Panc1 (cell line): ENCODE results near the gene SCAMP4. TPM values are rescaled to one million over a fixed set of nuclear protein-coding genes. Genes with fewer than 3 reads are reported as not detected.
"Not testable (repeated sequence)": the region's sequence is repeated elsewhere in the genome, so short reads cannot be mapped to it uniquely, and the experiment has no call there.

Experiments
- ATAC-seq: fragments of 200-7000 bp; cut with Tn5 transposase; 2 replicates; pipeline ENCODE4 v1.9.1; 2020; ENCODE audit warnings: mild to moderate bottlenecking, moderate library complexity
- BruUV-seq: library from RNA; stranded (reverse); fragments of 400-500 nt; replicated peaks from 2 replicates; lab custom pipeline; 2021; lab: Mats Ljungman, UMichigan
- CTCF ChIA-PET: fragments of 300-600 bp; sonication (Branson Sonifier 250); formaldehyde crosslinking; loops from one replicate; lab custom pipeline; 2022; ENCODE audit warnings: antibody characterized with exemption; lab: Charles Lee
- POLR2A ChIA-PET: fragments of 300-600 bp; sonication (Branson Sonifier 250); formaldehyde crosslinking; loops from one replicate; lab custom pipeline; 2022; ENCODE audit warnings: antibody characterized with exemption; lab: Charles Lee
- DNase-seq: peaks from one replicate; pipeline ENCODE4 v3.0.0-alpha.2; 2010; ENCODE audit warnings: low read depth, low spot score
- H3K27ac ChIP-seq: 2 replicates; pipeline ENCODE4 v1.5.1; 2011; ENCODE audit warnings: mild to moderate bottlenecking, low read length, inconsistent platforms
- H3K27me3 ChIP-seq: fragments of 200-500 bp; sonication (Bioruptor generic); 2 replicates; pipeline ENCODE4 v1.6.0; 2014; ENCODE audit warnings: low read length, inconsistent platforms; ENCODE audit not compliant: control insufficient read depth, insufficient read depth
- H3K36me3 ChIP-seq: fragments of 200-500 bp; sonication (Bioruptor generic); 2 replicates; pipeline ENCODE4 v1.5.1; 2014; ENCODE audit warnings: inconsistent platforms, mild to moderate bottlenecking, low read length, moderate library complexity; ENCODE audit not compliant: control insufficient read depth, insufficient read depth
- H3K4me1 ChIP-seq: 2 replicates; pipeline ENCODE4 v1.5.1; 2011; ENCODE audit warnings: inconsistent platforms, mild to moderate bottlenecking, low read length, moderate library complexity; ENCODE audit not compliant: control insufficient read depth, insufficient read depth
- H3K4me3 ChIP-seq, 2 experiments: 2 replicates each; pipeline ENCODE4 v1.5.1; 2011 to 2012; ENCODE audit warnings: low read depth in 2 of 2, low read length in 2 of 2, mild to moderate bottlenecking in 2 of 2, inconsistent platforms in 1 of 2, moderate library complexity in 1 of 2
- H3K9me3 ChIP-seq: fragments of 200-500 bp; sonication (Bioruptor generic); 2 replicates; pipeline ENCODE4 v1.5.1; 2014; ENCODE audit warnings: low read depth, mild to moderate bottlenecking, inconsistent platforms, low read length, moderate library complexity; ENCODE audit not compliant: control insufficient read depth, insufficient read depth
- POLR2AphosphoS5 ChIP-seq: IDR thresholded peaks from 2 replicates; pipeline ENCODE4 v1.6.1; 2012; ENCODE audit warnings: mild to moderate bottlenecking, low read depth, low read length, moderate library complexity
- REST ChIP-seq, 2 experiments: IDR thresholded peaks; 2 replicates each; pipeline ENCODE4 v1.6.1; 2011 to 2012; ENCODE audit warnings: low read depth in 2 of 2, control low read depth in 1 of 2, low read length in 1 of 2, mild to moderate bottlenecking in 1 of 2, moderate library complexity in 1 of 2; ENCODE audit not compliant: insufficient read depth in 1 of 2
- SIN3A ChIP-seq: IDR thresholded peaks from 2 replicates; pipeline ENCODE4 v1.6.1; 2012; ENCODE audit warnings: low read depth, mild to moderate bottlenecking, low read length, moderate library complexity, borderline replicate concordance; ENCODE audit not compliant: insufficient read depth
- TCF7L2 ChIP-seq: IDR thresholded peaks from 2 replicates; pipeline ENCODE4 v1.6.1; 2011; ENCODE audit warnings: mild to moderate bottlenecking, low read depth, low read length, inconsistent platforms
- in situ Hi-C: cut with HindIII; loops from 2 replicates; pipeline ENCODE4 v1.10.0; 2016; ENCODE audit warnings: low sequenced_read_pairs, low pct_unique_long_range_greater_than_20kb
- intact Hi-C: fragments of 100-400 bp; cut with micrococcal nuclease; formaldehyde crosslinking; loops from one replicate; pipeline ENCODE4 v1.10.0; 2022; ENCODE audit not compliant: unreplicated experiment
- total RNA-seq: library from RNA; stranded (reverse); gene quantifications from one replicate; pipeline ENCODE4 v1.2.1, GENCODE V29; 2021; ENCODE audit not compliant: unreplicated experiment
- TF ChIP-seq, protein P1 (sequence below): fragments of 450-650 bp; IDR thresholded peaks from 2 replicates; pipeline ENCODE4 v1.5.1; 2017; ENCODE audit warnings: mild to moderate bottlenecking

SCAMP4 gene
- total RNA-seq, 1 experiment from 2014 or later: 98.4 TPM

GRCh38 chr19:1874554-1875185, 30.5 kb upstream of the SCAMP4 start:
- POLR2A ChIA-PET: interaction anchor here (0.9 kb wide), 1 partner anchor 212 kb away, joined by 9 read pairs; no protein-coding TSS in a partner anchor
- ATAC-seq (no peak), DNase-seq (no peak)
- intact Hi-C loops: no loop called here
- no TSS peak for BruUV-seq
- CTCF ChIA-PET: interaction anchor here (0.6 kb wide), 1 partner anchor 23 kb away, joined by 8 read pairs; no protein-coding TSS in a partner anchor
- Histone ChIP-seq H3K4me3 (peak overlapping the region; percentile 67 to 80), H3K4me1 (peaks cover 20% of the 10 kb centered on the region), H3K27ac (peak overlapping the region; percentile 83), H3K9me3 (no peaks in the 10 kb centered on the region), H3K27me3 (no peaks in the 10 kb centered on the region), H3K36me3 (no peaks in the 10 kb centered on the region; the same call in 1 of the 2 replicates)
- in situ Hi-C loops: no loop called here
- TF ChIP-seq REST (IDR thresholded peaks at IDR 0.05; ENCODE audit: insufficient read depth in 1 of 2, low read depth in 2 of 2, low read length in 1 of 2): no peak
- TF ChIP-seq POLR2AphosphoS5: no peak
- no peak for TF ChIP-seq SIN3A
- TF ChIP-seq TCF7L2: no peak
- TF ChIP-seq, protein P1, sequence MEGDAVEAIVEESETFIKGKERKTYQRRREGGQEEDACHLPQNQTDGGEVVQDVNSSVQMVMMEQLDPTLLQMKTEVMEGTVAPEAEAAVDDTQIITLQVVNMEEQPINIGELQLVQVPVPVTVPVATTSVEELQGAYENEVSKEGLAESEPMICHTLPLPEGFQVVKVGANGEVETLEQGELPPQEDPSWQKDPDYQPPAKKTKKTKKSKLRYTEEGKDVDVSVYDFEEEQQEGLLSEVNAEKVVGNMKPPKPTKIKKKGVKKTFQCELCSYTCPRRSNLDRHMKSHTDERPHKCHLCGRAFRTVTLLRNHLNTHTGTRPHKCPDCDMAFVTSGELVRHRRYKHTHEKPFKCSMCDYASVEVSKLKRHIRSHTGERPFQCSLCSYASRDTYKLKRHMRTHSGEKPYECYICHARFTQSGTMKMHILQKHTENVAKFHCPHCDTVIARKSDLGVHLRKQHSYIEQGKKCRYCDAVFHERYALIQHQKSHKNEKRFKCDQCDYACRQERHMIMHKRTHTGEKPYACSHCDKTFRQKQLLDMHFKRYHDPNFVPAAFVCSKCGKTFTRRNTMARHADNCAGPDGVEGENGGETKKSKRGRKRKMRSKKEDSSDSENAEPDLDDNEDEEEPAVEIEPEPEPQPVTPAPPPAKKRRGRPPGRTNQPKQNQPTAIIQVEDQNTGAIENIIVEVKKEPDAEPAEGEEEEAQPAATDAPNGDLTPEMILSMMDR: no peak

- BruUV-seq, ATAC-seq, intact Hi-C loops, POLR2A ChIA-PET, in situ Hi-C loops, H3K27me3 ChIP-seq, H3K9me3 ChIP-seq, DNase-seq, H3K36me3 ChIP-seq, CTCF ChIA-PET: not testable (repeated sequence)
- peak overlapping the region; percentile 67 to 80 for H3K4me3 ChIP-seq
- H3K4me1 ChIP-seq: peaks cover 20% of the 10 kb centered on the region
- peak overlapping the region; percentile 83 for H3K27ac ChIP-seq
These were observed 29.9 kb upstream of the SCAMP4 start for GRCh38 chr19:1875265-1875645.
